ENCODE results near the gene SUSD1.

SUSD1 gene

DNA sequence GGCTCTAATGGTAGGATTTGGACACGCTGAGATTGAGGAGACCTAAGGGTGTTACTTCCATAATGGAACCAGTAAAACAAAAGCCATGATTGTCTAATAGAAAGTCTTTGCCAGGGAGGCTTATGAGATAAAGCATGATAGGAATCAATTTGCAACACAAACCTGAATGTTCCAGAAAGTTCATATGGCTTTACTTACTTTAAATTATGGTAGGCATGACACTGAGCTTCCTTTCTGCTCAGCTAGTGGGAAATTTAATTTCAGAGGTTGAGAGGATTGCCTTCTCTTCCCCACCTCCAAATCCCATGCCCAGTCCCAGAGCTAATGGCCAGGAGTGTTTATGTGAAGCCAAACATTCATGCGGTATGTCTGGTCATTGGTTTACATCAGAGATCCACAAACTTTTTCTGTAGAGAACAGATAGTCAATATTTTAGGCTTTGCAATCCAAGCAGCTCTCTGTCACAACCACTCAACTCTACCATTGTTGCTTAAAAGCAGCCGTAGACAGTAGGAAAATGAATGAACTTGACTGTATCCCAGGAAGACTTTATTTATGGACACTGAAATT, 164.0 kb downstream of the SUSD1 start:
- no peak for DNase-seq (ENCODE audit: low spot score)

DNA sequence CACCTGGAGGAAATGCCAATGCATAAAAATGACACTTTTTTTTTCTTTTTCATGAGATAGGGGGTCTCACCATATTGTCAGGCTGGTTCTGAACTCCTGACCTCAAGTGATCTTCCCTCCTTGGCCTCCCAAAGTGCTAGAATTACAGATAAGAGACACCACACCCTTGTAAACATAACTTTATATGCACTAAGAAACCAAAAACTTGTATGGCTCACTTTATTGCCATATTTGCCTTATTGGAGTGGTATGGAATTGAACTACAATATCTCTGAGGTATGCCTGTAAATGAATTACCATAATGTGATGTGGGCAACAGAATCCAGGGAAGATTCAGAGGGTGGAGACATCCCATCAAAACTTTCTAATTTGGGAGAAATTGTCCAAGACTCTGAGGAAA, 164.6 kb downstream of the SUSD1 start:
- DNase-seq (ENCODE audit: low spot score), result no peak

DNA sequence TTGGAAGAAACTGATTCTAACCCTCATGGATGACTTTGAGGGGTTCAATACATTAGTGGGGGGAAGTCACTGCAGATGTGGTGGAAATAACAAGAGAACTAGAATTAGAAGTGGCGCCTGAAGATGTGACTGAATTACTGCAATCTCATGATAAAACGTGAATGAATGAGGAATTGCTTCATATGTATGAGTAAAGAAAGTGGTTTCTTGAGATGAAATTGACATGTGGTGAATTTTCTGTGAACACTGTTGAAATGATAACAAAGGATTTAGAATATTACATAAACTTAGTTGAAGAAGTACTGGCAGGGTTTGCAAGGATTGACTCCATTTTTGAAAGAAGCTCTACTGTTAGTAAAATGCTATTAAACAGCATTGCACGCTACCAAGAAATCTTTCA, 165.4 kb downstream of the SUSD1 start:
- DNase-seq (ENCODE audit: low spot score), result no peak

DNA sequence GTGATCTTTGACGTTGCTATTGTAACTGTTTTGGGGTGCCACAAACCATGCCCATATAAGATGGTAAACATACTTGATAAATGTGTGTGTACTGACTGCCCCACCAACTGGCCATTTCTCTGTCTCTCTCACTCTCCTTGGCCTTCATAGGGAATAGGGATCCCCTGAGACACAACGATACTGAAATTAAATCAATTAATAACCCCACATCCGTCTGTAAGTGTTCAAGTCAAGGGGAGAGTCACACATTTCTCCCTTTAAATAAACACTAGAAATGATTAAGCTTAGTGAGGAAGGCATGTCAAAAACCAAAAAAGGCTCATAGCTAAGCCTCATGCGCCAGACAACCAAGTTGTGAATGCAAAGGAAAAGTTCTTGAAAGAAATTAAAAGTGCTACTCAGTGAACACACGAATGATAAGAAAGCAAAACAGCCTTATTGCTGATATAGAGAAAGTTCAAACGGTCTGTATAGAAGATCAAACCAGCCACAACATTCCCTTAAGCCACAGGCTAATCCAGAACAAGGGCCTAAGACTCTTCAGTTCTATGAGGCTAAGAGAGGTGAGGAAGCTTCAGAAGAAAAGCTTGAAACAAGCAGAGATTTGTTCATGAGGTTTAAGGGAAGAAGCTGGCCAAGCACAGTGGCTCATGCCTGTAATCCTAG, 167.4 kb downstream of the SUSD1 start:
- no peak for DNase-seq (ENCODE audit: low spot score)

DNA sequence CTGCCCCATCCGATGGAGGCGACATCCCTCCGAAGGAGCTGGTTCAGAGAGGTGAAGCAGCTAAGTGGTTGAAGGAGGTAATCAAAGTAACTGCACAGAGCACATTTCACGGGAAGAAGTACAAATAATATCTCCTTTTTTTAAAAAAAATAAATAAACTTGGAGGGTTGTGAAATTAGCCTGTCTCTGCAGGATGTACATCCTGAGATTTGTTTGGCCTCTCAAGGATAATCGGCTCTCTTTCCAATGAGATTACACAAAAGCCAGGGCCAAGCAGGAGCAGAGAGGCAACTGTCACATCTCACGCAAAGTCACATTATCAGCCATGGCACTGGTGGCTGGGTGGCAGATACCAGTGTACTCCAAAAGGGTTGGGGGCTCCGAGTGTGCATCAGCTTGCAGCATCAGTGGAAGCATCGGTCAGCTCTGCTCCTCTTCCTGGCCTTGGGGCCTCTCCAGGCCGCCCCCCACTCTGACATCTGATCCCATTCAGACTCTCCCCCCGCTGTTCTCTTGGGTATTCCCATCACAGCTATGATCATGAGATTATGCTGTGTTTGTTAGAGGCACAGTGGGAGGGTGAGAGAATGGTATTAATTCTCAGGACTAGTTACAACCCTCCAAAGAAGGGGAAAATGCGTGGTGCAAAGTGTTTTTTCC, 168.6 kb downstream of the SUSD1 start:
- no peak for DNase-seq (ENCODE audit: low spot score)

DNA sequence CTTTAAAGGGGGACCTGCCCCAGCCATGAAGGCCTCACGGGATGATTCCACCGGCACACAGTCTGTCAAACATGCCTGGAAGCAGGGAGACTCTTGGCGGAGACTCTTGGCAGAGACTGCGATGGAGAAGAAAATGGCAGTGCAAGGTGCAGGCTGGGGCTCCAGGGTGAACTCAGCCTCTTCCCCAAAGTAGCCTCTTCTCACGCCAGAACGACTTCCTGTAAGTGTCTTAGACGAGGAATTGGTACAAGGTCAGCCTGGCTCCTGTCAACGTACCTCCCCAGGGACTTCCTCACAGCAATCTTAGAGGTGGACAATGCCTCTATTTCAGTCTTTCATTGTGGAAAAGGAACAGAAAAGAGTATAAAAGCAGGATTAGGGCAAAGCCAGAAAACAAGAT, 169.2 kb downstream of the SUSD1 start:
- no peak for DNase-seq (ENCODE audit: low spot score)

DNA sequence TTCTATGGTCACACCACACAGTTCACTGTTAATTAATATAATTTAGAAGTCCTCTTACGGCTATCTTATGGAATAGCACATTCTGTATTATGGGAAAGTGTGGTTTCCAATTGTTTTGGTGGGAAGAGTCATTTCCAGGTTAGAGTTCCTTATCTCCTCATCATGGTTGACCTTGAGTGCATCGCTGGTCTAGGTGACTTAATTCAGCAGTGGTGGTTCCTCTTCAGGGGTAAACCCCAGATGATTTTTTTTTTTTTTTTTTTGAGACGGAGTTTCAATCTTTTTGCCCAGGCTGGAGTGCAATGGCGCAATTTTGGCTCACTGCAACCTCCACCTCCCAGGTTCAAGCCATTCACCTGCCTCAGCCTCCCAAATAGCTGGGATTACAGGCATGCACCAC, 171.6 kb downstream of the SUSD1 start:
- DNase-seq (ENCODE audit: low spot score), result no peak

DNA sequence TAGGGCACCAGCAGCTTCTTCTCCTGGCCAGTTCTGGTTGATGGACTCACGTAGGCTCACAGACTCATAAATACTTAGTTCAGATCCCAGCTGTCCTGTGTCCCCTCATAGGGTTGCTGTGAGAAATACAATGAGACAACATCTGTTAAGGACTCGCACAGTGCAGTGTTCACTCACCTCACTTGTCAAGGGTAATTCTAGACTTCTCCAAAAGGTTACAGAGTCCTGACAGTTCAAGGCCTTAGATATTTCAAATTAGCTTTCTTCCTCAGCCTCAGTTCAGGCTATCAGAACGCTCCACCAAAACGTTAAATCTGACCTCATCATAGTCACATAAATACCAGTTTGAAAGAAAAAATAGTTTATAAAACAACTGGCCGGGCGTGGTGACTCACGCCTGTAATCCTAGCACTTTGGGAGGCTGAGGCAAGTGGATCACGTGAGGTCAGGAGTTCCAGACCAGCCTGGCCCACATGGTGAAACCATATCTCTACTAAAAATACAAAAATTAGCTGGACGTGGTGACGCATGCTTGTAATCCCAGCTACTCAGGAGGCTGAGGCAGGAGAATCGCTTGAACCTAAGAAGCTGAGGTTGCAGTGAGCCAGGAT, 172.1 kb downstream of the SUSD1 start:
- no peak for DNase-seq (ENCODE audit: low spot score)

DNA sequence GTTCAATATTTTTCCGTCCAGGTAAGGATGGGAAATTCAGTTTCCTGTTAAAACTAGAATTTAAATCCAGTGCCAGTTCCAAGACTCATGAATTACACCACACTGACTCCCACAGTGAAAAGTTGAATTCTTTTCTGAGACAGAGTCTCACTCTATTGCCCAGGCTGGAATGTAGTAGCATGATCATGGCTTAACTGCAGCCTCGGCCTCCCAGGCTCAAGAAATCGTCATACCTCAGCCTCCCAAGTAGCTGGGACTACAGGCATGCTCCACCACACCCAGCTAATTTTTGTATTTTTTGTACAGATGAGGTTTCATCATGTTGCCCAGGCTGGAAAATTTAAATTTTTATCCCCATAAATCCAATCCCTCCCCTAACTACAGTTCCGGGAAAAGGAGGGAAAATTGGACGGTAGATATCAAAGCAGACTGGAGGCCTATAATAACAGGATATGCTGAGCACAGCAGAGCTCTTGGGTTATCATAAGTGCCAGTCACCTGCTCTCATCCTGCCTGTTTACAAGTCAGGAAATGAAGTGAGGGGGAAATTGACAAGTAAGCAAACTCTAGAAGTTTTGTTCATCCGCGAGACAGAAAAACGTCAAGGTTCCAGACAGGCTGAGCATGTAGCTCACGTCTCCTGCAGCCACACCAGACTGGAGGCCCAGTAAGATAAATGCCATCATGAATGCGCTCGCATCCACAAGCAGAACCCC, 172.8 kb downstream of the SUSD1 start:
- DNase-seq (ENCODE audit: low spot score), result no peak

DNA sequence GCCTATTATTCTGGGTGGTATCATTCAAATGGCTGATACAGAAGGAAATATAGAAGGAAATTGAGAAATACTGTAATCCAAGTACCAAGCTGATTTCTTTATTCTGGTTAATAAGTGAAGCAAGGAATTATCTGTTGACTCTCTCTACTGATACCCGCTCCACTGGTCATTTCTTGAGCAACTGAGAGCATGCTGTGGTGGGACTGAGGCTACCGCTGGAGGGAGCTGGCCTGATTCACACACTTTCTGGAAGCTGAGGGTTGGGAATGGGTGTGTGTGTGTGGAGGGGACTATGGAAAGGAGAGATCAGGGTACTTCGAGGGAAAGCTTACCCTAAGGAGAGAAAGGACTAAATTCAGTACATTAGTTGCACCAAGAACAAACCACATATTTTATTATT, 174.4 kb downstream of the SUSD1 start:
- no peak for DNase-seq (ENCODE audit: low spot score)

DNA sequence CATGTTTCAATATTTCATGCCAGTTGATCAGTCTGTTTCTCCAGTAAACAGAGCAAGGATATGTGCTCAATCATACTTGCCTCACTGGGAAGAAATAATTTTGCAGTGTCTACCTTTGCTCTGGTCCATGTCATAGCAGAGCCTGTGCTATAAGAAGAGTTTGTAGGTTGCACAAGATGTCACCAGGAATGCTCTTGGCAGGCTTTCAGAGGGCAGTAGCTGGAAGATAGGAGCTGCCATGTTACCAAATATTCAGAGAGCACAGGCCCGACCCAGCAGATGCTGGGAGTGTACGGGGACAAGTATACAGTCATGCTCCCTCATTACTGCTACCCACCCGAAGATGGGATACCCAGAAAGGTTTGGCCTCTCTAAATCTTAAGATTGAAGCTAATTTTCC, 175.8 kb downstream of the SUSD1 start:
- no peak for DNase-seq (ENCODE audit: low spot score)

DNA sequence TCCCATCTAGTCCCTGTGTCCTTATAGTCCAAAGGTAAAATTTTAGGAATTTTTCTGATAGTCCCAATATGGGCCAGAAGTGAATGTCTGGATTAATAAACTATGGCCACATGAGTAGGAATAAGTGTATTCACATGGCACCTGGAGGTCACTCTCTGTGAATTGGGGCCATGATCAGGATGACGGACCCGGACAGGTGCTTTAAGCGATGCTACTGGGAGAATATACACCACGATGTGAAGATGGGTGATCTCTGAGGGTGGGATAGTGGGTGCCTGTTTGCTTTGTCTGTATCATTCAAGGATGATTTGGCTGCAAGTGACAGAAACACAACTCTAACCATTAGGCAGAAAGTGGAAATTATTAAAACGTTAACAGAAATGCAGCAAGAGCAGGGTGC, 177.3 kb downstream of the SUSD1 start:
- no peak for DNase-seq (ENCODE audit: low spot score)

DNA sequence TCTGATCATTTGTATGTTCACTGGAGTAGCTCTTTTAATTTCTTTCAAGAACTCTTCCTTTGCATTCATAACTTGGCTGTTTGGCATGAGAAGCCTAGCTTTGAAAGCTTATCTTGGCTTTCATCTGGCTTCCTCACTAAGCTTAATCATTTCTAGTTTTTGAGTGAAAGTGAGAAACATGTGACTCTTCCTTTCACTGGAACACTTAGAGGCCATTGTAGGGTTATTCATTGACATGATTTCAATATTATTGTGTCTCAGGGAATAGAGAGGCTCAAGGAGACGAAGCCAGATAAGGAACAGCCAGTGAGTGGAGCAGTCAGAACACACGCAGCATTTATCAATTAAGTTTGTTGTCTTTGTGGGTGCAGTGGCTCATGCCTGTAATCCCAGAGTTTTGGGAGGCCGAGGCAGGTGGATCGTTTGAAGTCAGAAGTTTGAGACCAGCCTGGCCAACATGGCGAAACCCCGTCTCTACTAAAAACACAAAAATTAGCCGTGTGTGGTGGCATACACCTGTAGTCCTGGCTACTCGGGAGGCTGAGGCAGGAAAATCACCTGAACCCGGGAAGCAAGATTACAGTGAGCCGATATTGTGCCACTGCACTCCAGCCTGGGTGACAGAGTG, 180.2 kb downstream of the SUSD1 start:
- no peak for DNase-seq (ENCODE audit: low spot score)

DNA sequence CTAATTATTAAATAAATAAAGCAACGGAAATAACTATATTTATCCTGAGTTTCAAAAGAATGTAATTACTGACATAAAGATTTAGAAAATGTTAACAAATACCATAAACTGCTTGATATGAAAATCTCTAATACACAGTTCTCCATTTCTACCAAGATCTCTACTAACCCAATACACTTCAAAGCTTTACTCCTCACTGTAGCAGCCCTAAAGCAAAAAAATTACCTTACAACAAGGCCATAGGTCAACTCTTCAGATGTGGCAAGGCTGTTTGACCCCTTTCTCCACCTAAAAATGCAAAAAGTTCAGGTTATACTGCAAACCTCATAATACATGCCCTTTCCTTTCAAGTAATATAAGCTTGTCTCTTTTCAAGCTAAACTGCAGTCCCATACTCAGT, 181.8 kb downstream of the SUSD1 start:
- no peak for DNase-seq (ENCODE audit: low spot score)

DNA sequence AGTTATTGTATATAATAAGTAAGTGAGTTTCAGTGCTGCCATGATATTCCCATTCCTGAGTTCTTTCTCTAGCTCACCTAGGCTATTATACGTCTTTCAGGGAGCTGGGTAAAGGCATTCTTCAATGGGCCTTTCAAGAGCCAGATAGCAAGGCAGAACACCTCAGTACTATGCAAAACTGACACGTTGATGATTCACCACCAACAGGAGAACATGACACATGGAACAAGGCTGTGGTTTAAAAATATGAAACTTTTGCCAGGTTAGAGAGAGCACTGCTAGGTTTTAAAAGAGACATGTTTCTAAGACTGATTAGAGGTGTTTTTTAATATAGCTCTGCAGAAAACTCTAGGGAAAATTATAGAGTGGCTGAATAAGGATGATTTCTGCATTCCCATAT, 182.6 kb downstream of the SUSD1 start:
- DNase-seq (ENCODE audit: low spot score), result peak; percentile 37

DNA sequence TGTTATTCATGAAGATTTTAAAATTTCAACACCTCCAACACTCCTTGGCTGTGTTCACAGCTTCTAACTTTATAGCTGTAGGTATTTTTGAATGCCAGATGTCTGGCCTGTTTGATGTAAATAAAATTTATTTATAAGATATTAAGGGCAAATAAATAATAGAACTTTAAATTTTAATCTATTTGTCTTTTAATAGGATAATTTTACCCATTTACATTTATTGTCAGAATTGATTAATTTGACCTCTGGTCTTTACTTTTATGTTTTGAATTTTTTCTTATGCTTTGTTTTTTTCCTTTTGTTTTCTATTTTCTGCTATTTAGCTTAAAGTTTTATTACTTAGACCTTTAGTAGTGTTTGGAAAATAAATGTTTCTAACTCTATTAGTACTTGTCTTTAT, 183.9 kb downstream of the SUSD1 start:
- DNase-seq (ENCODE audit: low spot score), result no peak

All from AG20443 (cell line).